PFSK-1 (cell line): ENCODE data around the gene MGAT4A.

Experiments
- FOXP2 ChIP-seq: optimal IDR thresholded peaks from 2 replicates; pipeline ENCODE3; 2011; ENCODE audit warnings: borderline replicate concordance, control low read depth, inconsistent platforms; ENCODE audit not compliant: insufficient read depth; ENCODE audit errors: extremely low read length, extremely low read depth
- POLR2AphosphoS5 ChIP-seq: IDR thresholded peaks from 2 replicates; pipeline ENCODE4 v1.6.1; 2012; ENCODE audit warnings: low read depth, mild to moderate bottlenecking, control low read depth, low read length, moderate library complexity
- SIN3A ChIP-seq: IDR thresholded peaks from 2 replicates; pipeline ENCODE4 v1.6.1; 2012; ENCODE audit warnings: mild to moderate bottlenecking, low read length, moderate library complexity, borderline replicate concordance; ENCODE audit not compliant: insufficient read depth
- TAF1 ChIP-seq: IDR thresholded peaks from 2 replicates; pipeline ENCODE4 v1.6.1; 2012; ENCODE audit warnings: low read length, control low read depth, borderline replicate concordance; ENCODE audit not compliant: insufficient read depth
- TF ChIP-seq, protein P1 (sequence below), 2 experiments: IDR thresholded peaks; 2 replicates each; pipeline versions ENCODE4 v1.6.1 to v1.8.0; 2011 to 2012; ENCODE audit warnings: low read depth in 2 of 2, low read length in 2 of 2, control low read depth in 1 of 2, inconsistent platforms in 1 of 2, mild to moderate bottlenecking in 1 of 2, moderate library complexity in 1 of 2; ENCODE audit not compliant: insufficient read depth in 1 of 2

The MGAT4A gene

DNA sequence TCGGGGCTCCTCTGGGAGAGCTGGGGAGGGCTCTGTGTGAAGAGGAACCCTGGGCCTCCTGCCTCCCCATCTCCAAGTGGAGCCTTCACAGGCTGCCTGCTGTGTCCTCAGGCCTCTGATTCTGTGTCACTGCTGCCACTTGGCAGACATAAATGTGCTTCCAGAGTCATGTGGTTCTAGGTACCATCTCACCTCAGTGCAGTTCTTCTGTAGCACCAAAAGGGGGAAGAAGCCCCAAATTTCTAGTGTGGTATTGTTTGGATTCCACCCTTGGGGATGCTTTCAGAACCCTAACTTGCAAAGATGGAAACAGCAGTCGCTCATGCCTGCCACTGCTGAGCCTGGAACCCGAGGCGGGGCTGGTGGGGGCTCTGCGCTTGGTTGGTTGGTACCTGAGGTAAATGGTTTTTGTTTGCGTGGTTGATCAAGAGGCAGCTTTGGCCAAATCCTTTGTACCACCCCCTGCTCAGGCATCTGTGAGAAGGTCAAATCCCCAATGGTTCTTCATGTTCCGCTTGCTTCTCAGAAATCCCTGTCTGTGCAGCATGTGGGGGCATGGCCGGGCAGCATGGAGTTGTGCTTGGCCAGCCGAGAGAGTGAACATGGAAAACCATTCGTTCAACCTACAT lies 150.2 kb downstream of the MGAT4A start:
- TF ChIP-seq POLR2AphosphoS5 (no peak), TAF1 (no peak), SIN3A (no peak), FOXP2 (no peak)
- TF ChIP-seq, protein P1, sequence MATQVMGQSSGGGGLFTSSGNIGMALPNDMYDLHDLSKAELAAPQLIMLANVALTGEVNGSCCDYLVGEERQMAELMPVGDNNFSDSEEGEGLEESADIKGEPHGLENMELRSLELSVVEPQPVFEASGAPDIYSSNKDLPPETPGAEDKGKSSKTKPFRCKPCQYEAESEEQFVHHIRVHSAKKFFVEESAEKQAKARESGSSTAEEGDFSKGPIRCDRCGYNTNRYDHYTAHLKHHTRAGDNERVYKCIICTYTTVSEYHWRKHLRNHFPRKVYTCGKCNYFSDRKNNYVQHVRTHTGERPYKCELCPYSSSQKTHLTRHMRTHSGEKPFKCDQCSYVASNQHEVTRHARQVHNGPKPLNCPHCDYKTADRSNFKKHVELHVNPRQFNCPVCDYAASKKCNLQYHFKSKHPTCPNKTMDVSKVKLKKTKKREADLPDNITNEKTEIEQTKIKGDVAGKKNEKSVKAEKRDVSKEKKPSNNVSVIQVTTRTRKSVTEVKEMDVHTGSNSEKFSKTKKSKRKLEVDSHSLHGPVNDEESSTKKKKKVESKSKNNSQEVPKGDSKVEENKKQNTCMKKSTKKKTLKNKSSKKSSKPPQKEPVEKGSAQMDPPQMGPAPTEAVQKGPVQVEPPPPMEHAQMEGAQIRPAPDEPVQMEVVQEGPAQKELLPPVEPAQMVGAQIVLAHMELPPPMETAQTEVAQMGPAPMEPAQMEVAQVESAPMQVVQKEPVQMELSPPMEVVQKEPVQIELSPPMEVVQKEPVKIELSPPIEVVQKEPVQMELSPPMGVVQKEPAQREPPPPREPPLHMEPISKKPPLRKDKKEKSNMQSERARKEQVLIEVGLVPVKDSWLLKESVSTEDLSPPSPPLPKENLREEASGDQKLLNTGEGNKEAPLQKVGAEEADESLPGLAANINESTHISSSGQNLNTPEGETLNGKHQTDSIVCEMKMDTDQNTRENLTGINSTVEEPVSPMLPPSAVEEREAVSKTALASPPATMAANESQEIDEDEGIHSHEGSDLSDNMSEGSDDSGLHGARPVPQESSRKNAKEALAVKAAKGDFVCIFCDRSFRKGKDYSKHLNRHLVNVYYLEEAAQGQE (IDR thresholded peaks at IDR 0.05; ENCODE audit: insufficient read depth in 1 of 2, low read depth in 2 of 2, low read length in 2 of 2) = no peak

DNA sequence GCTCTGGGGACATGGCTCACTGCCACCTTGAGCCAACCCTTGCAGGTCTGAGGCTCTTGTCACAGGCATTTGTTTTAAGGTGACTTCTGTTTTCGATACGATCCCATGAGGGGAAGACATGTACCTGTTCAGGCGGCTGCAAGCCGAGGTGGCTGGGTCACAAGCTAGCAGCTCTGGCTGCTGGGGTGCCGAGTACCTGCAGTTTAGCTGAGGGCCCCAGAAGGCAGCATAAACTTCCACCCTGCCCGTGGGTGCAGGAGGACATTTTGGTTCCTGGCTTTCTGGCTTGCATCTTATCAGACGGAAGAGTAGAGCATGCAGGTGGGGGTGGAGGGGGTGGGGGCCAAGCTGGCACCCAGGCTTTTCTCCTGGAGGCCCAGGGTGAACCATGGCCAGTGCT lies 151.0 kb downstream of the MGAT4A start:
- TF ChIP-seq POLR2AphosphoS5 (no peak), TAF1 (no peak), SIN3A (no peak), FOXP2 (no peak)
- TF ChIP-seq, protein P1 (IDR thresholded peaks at IDR 0.05; ENCODE audit: insufficient read depth in 1 of 2, low read depth in 2 of 2, low read length in 2 of 2) = no peak

DNA sequence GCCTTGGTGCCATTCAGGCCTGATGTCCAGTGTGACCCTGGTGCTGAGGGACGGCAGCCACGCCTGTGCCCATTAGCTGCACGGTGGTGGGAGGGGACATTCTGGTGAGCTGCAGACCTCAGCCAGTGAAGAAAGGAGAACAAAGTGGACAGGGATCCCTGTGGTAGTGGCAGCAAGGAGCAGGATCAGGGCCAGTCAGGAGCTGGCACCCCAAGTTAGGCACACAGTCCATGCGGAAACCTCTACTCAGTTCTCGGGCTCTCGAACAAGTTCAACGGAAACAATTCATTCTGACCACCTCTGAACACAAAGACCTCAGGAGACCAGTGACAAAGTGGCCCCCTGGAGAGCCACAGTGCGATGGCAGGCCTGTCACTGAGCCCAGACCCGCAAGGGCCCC lies 152.7 kb downstream of the MGAT4A start:
- TF ChIP-seq SIN3A = no peak
- TF ChIP-seq POLR2AphosphoS5 = no peak
- TF ChIP-seq TAF1 = no peak
- TF ChIP-seq FOXP2 = no peak
- TF ChIP-seq, protein P1 (IDR thresholded peaks at IDR 0.05; ENCODE audit: insufficient read depth in 1 of 2, low read depth in 2 of 2, low read length in 2 of 2) = no peak

DNA sequence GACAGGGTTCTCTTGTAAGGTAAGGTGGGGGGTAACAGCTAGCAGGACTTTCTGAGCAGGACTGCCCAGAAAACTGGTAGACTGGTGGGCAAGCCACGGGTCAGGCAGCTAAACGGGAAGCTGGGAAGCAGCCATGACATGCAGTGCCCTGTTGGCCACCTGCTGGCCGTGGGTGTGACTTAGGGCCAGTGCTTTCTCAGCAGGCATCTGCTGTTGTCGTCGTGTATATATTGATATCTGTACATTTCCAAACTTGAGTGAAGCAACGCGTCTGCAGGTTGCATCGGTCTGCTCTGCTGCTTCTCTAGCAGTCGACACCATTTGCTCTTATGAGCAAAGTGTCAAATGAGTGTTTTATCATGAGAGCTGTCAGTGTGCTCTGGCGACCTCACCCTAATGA lies 153.6 kb downstream of the MGAT4A start:
- TF ChIP-seq POLR2AphosphoS5 = no peak
- TF ChIP-seq SIN3A = no peak
- no peak for TF ChIP-seq FOXP2
- TF ChIP-seq, protein P1 (IDR thresholded peaks at IDR 0.05; ENCODE audit: insufficient read depth in 1 of 2, low read depth in 2 of 2, low read length in 2 of 2) = no peak
- no peak for TF ChIP-seq TAF1

DNA sequence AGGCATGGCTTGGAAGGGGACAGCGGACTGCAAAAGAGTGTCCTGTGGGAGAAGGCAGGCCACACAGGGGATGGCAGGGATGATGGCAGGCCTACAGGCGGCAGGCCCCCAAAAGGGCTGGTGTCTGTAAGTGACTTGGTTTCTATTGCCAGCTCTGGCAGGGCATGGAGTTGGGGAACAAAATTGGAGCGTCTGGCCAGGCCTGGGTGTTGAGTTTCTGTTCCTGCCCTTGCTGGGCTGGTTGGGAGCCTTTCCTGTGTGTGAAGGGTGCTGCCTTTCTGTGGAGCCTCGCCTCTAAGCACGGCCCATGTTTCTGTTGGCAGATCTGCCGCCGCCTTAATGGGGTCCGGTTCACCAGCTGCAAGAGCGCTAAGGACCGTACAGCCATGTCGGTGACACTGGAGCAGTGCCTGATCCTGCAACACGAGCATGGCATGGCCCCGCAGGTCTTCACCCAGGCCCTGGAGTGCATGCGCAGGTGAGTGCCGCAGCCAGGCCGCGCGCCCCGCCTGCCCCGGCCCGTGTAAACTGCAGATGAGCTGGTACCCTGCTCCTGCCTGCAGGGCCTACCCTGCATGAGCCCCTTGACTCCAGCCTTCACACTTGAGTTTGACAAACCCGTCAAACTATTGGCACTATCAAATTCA lies 154.1 kb downstream of the MGAT4A start:
- TF ChIP-seq, protein P1 (IDR thresholded peaks at IDR 0.05; ENCODE audit: insufficient read depth in 1 of 2, low read depth in 2 of 2, low read length in 2 of 2) = no peak
- TF ChIP-seq FOXP2 = no peak
- TF ChIP-seq POLR2AphosphoS5 = no peak
- TF ChIP-seq TAF1 = no peak
- no peak for TF ChIP-seq SIN3A
